ENCODE results near the gene GRM5.

GRM5 gene

DNA sequence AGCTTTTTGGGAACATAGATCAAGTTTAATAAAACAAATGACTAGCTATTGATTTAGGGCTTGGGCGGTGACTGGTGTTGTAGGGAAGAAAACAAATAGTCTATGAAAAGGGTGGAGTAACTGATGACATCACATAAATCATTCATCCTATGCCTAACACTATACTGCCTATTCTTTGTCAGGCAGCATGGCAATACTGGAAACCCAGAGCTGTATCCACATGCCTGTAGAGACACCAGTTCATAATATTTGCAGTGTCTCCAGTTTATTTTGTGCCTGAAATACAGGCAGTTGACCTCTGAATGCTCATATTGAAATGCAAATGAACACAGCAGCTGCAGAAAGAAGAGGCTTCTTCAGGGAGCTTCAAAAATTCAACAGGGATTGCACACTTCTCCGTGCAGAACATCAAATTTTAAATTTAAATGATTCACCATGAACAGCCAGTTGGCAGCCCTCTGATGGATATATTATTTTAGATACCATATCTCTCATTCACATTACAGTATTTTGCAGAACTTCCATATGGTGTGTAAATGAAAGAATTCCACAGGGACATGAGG lies 445.1 kb downstream of the GRM5 start:
- DNase-seq (ENCODE audit: low spot score), result no peak
- TF ChIP-seq, protein P1, sequence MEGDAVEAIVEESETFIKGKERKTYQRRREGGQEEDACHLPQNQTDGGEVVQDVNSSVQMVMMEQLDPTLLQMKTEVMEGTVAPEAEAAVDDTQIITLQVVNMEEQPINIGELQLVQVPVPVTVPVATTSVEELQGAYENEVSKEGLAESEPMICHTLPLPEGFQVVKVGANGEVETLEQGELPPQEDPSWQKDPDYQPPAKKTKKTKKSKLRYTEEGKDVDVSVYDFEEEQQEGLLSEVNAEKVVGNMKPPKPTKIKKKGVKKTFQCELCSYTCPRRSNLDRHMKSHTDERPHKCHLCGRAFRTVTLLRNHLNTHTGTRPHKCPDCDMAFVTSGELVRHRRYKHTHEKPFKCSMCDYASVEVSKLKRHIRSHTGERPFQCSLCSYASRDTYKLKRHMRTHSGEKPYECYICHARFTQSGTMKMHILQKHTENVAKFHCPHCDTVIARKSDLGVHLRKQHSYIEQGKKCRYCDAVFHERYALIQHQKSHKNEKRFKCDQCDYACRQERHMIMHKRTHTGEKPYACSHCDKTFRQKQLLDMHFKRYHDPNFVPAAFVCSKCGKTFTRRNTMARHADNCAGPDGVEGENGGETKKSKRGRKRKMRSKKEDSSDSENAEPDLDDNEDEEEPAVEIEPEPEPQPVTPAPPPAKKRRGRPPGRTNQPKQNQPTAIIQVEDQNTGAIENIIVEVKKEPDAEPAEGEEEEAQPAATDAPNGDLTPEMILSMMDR (IDR thresholded peaks at IDR 0.05; ENCODE audit: extremely low read depth, missing control alignments), result no peak

DNA sequence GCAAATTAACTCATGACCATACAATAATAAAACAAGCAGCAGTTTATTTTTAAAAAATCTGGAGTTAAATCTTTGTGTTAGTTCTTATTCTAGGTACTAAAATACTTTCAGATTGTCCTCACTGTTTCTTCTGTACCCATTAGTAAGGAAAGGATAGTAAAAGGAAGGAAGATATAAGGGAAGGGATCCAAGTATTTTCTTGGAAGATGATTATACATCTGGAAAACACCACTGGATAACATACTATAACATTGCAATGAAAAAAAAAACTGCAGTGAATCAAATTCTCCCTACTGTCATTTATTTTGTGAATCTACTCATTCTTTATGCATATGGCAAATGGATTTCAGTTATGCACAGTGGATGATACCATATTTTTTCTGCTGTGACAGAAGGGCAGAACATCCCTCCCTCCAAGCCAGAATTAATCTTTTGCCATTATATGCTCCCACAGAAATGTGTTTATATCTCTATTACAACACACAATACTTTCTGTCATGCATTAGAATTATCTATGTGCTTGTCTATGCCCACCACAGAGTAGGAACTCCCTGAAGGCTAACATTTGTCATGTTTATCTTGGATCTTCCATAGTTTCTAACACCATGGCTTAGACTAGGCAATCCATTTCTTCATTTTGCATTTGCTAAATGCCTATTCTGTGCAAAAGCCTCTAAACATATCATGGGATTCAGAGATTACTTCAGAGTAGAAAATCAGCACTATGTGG lies 446.0 kb downstream of the GRM5 start:
- TF ChIP-seq, protein P1 (IDR thresholded peaks at IDR 0.05; ENCODE audit: extremely low read depth, missing control alignments), result no peak
- DNase-seq (ENCODE audit: low spot score), result no peak

DNA sequence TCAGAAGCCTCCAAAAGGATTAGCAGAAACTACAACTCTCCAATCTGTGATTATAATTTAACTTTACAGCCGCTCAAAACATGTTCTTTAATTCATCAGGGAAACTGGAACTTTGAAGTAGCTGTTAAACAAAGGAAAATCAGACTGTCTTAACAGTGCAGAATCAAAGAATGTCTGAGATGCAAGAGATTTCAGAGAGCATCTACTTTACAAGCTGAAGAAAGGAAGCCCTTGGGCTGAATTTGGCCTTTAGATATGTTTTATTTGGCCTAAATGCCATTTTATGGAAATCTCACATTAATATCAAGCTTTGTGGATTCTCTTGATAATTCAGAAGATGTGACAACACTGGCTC lies 446.7 kb downstream of the GRM5 start:
- DNase-seq (ENCODE audit: low spot score), result no peak
- TF ChIP-seq, protein P1 (IDR thresholded peaks at IDR 0.05; ENCODE audit: extremely low read depth, missing control alignments), result no peak

DNA sequence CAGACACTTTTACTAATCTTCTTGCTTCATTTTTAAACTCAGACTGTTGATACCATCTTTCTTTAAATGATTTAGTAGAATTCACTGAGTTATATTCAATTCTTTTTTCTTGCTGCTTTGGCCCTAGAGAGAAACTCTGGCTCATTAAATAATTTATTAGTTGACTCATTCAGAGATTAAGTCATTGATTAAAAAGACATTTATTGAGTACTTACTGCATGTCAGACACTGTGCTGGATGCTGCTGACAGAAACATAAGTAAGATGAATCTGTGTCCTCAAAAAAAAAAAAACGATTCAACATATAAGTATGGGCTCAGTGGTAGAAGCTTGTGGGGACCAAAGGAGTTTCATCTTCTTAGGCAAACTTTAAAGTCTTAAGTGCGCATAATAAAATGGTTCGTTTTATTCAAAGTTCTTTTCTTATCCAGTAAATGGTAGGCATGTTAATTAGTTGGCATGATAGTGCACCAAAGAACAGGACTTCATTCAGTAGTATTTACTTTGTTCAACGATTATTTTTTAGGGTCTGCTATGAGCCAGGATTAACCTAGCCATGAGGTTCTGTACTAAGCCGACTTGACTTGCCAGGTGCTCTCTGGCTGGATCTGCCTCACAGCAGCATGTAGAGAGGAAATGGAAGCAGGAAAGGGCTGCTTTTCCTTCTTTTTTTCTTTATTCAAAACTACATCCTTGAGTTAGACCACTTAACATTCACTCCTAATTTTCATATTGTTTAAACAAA lies 447.3 kb downstream of the GRM5 start:
- TF ChIP-seq, protein P1 (IDR thresholded peaks at IDR 0.05; ENCODE audit: extremely low read depth, missing control alignments), result no peak
- no peak for DNase-seq (ENCODE audit: low spot score)

DNA sequence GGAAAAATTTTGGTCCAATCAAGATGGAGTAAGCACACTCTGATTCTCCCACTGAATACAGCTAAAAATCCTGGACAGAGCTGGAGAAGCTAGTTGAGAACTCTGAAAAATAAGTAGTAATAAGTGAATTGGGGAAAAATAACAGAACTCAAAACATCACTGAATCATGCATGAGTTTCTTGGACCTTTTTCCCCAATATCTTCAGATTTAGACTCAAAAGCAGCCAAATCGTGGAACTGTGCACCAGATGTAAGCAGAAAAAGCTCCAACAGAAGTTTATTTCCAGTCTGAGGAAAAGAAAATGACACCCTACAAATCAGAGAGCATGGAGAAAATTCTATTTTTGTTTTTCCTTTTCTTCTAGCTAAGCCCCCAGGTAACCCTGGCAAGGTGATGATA lies 448.6 kb downstream of the GRM5 start:
- TF ChIP-seq, protein P1 (IDR thresholded peaks at IDR 0.05; ENCODE audit: extremely low read depth, missing control alignments), result no peak
- no peak for DNase-seq (ENCODE audit: low spot score)

DNA sequence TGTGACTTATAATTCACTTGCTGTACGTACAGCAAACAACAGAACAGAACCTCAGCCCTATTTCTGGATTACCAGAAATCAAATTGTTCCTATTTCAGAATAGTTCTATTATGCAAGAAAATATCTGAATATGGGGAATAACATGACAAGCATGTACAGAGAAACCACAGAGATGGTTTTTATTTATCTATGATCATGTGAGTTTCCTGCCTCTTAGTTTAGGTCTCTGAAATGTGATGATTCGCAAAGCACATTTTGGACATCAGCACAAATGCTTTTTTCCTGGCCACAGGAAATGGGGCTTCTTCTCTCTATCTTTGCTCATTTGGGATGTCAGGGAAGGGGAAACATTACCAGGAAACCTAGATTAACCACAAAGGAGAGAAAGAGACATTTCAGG lies 461.5 kb downstream of the GRM5 start:
- no peak for DNase-seq (ENCODE audit: low spot score)
- TF ChIP-seq, protein P1 (IDR thresholded peaks at IDR 0.05; ENCODE audit: extremely low read depth, missing control alignments), result no peak

Data from GM20000 (cell line).